M059J (cell line): ENCODE data around the gene SHROOM2. TPM values are rescaled to one million over a fixed set of nuclear protein-coding genes. Genes with fewer than 3 reads are reported as not detected.

Experiments
- DNase-seq: peaks from one replicate; pipeline ENCODE4 v3.0.0-alpha.2; 2012; ENCODE audit warnings: low read depth
- total RNA-seq: library from RNA; depleted of rRNA; stranded (reverse); fragments of >200 nt; shearing (Covaris generic); gene quantifications from 2 replicates; pipeline ENCODE4 v1.2.3, GENCODE V29; 2014

Gene SHROOM2
- total RNA-seq, 1 experiment from 2014 or later, result 4.4 TPM

DNA sequence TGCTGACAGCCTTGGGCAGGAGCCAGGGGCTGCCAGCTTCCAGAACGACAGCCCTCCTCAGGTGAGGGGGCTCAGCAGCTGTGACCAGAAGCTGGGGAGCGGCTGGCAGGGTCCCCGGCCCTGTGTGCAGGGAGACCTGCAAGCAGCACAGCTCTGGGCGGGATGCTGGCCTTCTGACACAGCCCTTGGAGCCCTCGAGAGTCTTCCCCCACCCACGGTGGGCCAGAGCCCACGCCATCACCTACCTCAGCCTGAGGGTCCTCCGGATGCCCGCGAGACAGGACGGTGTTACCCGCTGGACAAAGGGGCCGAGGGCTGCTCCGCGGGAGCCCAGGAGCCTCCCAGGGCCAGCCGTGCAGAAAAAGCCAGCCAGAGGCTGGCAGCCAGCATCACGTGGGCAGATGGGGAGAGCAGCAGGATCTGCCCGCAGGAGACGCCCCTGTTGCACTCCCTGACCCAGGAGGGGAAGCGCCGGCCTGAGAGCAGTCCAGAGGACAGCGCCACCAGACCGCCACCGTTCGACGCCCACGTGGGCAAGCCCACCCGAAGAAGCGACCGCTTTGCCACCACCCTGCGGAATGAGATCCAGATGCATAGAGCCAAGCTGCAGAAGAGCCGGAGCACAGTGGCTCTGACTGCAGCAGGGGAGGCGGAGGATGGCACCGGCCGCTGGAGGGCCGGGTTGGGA is 109.1 kb downstream of the SHROOM2 start:
- DNase-seq, result no peak

DNA sequence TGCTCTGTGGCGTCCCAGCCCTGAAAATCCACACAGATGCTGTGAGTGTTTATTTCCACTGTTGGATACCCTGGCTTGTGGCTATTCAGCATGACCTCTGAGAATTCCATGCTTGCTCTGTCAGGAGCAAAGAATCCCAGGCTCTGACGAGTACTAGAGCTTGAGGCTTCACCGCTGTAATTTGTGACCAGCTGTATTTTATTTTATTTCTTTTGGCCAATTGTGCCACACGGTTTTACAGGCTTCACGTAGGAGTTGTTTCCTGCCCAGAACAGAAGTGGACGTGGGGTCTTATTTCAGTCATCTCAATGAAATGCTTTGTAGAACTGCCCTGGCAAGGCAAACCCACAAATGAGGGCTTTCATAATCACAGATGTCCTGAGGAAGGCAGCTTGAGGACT is 111.5 kb downstream of the SHROOM2 start:
- DNase-seq, result peak; percentile 90

DNA sequence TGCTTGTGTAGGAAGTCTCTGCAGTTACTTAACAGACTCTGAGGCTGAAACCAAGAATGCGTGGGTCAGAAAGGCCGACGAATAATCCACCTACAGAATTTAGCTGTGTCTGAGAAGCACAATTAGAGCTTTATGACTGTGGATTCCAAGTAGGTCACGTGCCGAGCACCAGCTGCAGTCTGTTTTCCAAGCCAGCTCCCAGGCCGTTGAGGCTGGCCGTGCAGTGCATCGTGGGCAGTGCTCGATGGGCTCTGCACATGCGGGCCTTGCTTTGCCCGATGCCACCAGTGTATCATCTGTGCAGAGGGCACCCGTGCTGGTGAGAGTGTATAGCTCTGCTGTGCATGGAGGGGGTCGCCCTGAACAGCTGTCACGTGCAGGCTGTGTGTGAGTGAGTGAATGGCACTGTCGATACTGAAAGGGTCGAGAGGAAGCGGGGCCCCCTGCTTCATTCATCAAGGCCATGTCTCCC is 113.4 kb downstream of the SHROOM2 start:
- no peak for DNase-seq

DNA sequence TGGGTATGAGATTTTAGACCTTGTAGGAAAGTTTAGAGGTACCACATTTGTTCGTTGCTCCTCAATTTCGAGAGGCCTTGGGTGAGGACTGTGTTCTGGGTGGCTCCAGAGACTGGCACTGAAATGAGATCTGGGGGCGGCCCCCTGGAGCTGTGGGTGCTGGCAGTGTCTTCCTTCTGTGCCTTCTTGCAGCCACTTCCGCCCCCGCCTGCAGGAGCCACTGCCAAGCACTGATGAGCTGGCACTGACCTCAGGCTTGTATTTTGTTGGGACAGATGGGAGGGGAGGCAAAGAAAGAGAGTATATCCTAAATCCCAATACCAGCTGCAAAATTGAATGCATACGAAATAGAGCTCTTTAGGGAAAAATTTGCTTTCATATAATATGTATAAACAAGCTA is 116.4 kb downstream of the SHROOM2 start:
- DNase-seq, result peak; percentile 76

DNA sequence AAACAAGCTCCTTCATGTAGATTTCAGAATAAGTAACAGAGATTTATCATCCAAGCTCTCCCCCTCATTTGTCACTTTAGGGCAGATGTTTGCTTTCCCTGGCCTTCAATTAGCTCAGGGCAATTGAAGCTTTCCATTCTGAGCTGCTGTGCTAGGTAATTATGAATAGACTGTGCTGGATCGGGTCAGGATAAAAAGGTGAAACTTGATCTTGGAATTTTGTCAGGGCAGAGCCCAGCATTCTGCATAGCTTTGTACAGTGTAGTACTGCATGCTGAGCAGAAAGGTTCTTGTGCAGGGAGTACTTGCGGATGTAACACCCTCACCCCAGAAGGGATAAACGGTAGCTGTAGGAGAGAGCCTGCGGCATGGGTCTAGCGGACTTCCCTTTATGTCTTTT is 116.9 kb downstream of the SHROOM2 start:
- peak; percentile 35 for DNase-seq

DNA sequence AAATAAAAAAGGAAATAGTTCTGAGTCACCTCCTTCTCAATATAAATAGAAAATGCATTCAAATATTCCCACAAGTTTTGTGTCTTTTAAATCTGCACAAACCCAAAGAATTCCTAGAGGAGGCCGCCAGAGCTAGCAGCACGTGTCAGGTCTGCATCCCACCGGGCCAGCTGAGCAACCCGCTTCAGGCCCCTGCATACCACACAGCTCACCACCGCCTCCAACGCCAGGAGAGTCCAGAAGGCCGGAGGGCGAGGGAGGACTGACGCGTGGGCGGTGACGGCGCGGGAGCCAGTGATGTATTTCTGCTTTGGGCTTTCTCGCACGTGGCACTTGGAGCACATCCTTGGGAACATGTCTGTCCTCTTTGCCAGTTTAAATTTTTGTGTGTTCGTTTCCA is 119.1 kb downstream of the SHROOM2 start:
- no peak for DNase-seq

DNA sequence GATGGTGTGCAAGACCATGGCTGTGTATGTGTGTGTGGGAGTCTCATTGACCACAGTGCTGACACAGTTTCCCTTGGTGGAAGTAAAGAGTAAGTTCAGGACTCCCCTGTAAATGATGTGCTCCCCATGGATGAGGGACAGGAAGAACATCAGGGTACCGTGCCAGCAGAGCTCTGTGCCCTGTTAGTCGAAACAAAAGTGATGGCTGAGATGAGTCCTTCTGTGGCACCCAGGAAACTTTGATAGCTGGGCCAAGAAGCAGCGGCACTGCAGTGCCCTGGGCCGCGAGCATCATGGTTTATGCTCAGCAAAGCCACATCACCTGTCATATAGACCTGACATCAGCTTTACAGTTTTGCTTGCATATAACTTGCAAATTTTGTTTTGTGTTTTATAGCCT is 119.5 kb downstream of the SHROOM2 start:
- no peak for DNase-seq

DNA sequence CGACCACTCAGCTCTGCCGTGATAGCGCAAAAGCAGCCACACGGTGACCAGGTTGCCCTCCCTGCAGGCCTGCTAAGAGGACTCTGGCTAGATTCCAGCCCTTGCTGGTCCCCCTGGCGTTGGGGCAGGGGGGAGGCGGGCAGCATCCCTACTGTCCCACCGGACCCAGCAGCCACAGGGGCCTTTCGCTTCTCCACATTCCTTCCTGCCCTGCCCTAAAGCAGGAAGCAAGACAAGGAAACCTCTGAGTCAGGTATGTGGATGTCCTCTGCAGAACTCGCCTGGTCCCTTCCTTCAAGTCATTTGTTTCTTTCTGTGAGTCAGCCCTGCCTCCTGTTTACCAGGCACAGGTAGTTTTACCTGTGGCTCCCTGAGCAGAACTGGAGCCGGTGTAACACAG is 120.7 kb downstream of the SHROOM2 start:
- peak; percentile 18 for DNase-seq

DNA sequence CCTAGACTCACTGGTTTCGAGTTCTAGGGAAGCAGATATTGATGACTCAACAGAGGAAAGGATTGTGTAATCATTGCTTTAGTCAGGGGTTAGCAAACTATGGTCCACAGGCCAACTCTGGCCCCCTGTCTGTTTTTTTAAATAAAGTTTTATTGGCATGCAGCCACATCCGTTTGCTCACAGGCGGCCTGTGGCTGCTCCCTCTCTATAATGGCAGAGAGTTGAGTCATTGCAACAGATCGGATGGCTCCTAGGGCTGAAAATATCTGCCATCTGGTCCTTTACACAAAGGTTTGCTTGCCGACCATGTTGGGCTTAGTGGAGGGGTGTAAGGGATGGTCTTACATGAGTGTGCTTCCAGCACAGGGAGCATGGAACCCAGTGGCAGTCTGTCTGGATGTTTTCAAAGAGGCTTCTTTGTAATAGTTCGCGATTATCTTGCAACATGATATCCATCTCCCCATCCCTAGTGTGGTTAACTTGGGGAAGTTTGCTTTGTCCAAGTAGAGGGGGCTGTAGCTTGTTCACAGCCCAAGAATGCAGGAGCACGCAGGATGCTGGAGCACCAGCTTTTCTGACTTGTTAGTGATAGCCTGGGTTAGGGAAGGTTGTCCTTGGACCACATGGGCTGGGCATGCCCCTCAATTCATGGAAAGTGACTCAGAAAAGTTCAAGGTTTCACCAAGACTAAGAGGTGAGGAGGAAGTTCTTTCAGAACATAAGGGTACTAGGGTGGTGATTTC is 121.6 kb downstream of the SHROOM2 start:
- DNase-seq, result peak; percentile 81

DNA sequence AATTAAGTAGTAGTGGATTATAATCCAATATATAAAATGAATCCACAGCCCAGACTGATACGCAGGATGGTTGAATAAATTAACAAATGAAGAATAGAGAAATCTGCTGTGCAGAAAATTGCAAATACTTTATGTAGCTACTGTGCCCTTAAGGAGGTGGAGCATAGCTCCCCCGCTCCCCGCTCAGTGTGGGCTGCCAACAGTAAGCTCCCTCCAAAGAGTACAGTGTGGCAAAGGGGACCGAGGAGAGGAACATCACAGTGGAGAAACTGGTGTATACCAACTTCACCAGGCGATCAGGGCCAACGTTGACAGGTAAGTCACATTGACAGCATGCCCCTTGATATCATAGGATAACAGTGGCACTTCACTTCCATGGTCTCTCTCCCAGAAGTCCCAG is 123.0 kb downstream of the SHROOM2 start:
- no peak for DNase-seq

DNA sequence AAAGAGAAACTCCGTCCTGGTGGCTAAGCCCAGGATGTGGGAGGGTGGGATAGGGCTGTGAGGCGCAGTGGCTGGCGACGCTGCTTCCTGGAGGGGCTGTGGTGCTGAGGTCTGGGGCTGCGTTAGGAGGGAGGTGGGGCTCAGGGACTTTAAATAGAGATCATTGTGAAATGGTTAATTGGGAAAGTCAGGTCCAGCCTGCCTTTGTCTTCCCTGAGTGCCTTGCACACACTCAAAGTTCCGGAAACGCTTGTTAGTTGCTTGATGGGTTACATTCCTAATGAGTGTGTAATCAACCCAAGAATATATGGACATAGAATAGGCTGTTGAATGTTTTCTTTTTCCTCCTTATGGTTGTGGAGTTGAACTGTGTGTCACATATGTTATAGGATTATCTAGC is 125.3 kb downstream of the SHROOM2 start:
- DNase-seq, result peak; percentile 47

DNA sequence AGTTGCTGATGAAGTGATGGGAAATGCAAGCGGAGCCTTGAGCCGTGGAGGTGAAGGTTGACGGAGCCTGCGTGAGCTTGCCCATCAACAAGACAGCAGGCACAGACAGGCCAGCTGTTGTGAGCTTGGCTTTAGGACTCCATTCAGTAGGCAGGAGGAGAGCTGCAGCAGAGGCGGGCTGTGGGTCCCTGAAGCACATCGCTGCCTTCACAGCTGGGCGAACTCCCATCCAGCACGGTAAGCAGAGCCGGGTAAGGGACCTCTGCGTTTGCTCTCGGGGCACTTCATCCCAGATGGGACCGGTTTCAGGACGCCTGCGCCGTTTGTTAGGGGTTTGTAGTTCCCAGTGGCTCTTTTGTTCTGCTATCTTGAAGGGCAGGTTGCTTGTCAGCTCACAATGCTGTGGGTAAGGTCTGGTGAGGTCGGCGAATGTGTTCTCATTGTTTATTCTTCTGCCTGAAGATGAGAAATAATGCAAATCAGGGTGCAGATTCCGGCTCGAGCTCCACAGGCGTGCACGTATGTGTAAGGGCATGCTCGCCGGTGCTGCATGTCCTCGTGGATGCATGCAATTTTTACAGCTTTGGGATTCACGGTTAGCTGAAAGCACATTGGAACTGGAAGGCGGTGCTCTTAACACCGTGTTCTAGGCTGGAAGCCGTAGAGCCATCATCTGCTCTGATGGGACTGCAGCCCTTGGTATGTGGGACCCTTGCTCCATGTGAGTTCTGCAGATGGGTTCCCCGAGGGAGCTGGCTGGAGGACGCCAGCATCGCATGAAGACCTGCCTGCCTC is 126.3 kb downstream of the SHROOM2 start:
- DNase-seq, result peak; percentile 25

DNA sequence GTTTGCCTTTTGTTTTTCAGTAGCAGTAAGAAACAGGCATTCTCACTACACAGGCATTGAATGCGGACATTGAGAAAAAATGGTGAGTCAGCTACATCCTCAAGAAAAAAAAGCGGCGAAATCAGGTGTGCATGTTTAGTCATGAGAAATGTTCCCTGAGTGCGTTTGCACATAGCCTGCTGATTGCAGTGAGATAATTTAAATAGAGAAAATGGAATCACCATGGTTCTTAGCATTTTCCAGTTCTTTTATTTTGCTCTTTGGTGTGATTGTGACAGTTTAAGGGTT is 126.9 kb downstream of the SHROOM2 start:
- peak; percentile 53 for DNase-seq

DNA sequence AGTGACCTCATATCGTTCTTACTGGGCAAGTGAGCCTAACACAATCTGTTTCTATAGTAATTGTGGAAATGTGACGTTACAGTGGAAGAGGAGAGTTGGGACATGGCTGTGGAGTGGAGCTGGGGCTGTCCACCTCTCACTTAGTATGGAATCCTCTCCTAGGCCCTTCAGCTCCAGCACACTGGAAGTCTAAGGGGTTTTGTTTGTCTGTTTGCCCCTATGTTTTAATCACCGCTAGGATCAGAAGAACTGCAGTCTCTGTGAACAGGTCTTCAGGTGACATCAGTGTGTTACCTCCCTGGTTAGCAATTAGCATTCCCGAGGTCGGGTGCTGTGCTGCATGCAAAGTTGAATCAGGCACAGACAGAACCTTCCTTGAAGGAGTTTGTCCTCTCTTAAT is 131.6 kb downstream of the SHROOM2 start:
- no peak for DNase-seq

DNA sequence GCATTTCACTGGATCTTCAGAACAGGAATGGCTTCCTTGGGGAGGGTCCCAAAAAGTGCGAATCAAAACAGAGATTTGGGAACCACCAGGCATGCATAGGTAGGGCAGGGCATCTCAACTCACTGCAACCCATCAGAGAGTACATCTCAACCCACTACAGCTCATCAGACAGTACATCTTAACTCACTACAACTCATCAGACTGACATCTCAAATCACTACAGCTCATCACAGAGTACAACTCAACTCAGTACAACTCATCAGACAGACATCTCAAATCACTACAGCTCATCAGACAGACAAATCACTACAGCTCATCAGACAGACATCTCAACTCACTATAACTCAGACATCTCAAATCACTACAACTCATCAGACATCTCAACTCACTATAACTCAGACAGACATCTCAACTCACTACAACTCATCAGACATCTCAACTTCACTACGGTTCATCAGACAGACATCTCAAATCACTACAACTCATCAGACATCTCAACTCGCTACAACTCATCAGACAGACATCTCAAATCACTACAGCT is 133.5 kb downstream of the SHROOM2 start:
- DNase-seq, result no peak

DNA sequence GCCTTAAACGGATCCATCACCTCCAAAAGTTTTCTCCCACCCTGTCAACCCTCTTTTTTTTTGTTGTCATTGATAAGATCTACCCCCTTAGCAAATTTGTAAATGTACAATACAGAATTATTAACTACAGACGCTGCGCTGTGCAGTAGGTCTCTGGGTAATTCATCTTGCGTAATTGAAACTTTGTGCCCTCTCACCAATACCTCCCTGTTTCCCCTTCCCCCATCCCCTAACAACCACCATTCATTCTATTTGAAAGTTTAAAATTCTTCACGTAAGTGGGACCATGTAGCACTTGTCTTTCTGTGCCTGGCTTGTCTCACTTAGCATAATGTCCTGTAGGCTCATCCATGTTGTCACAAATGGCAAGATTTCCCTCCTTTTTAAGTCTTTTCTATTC is 135.2 kb downstream of the SHROOM2 start:
- no peak for DNase-seq

DNA sequence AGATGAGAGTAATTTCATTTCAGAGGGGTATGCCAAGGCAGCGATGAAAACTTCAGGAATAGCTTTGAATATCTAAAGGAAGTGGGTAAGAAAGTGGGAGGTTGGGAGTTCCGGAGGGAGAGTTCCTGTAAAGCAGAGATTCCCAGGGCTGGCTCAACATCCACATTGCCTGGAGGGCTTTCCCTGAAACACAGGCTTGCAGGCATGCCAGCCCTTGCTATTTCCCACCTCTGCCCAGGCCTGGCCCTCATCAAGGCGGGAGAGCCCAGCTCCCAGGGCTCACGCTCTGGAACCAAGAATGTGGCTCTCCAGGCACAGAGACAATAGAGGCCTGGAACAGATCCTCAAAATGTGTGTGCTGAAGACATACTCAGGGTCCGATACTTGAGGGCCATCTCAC is 137.1 kb downstream of the SHROOM2 start:
- peak; percentile 43 for DNase-seq

DNA sequence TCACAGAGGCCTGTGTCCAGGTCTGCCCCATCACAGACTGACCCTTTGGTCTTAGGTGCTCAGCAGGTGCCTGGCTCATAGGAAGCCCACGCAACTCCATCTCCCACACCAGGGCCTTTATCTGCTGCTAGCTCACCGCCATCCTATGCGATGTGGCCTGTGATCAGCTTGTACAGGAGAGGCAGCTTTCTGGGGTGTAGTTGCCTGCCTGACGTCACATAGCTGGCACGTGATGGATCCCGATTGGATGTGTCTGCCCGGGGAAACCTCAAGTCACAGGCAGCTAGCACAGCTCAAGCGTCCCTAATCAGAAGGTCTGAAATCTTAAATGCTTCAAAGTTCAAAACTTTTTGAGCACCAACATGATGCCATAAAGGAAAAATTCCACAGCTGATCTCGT is 139.8 kb downstream of the SHROOM2 start:
- DNase-seq, result no peak

DNA sequence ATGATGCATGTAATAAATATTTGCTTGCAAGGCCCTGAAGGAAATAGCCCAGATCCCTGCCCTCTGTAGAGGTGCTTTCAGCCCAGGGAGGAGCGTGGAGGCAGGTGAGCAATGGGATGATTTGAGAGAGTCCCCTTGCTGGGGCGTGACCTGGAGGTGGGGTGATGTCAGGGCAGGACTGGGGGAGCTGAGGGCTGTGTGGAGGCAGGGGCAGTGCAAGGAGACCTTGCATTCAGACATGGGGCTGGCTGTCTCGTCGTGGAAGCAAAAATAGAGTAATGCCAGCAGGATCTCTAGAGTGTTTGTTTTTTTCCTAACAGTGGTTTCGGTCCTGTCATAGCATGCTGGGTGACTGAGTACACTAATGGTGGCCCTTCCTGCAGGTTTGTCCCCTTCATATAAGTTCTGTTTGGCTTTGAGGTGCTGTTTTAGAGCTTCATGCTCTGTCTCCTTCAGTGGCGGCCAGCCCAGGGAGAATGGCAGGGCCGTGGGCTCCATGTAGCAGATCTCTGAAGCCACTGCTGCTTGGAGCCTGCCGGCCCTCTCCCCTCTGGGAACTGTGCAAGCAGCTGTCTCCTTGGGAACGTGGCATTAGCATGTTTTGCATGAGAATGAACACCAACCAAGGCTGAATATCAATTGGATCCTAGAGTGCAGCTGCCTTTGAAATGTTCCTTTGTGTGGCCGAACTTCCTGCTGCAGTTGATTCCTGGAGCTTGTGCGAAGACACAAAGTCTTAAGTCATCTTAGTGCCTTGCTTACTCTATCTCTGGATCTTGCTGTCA is 141.7 kb downstream of the SHROOM2 start:
- no peak for DNase-seq

DNA sequence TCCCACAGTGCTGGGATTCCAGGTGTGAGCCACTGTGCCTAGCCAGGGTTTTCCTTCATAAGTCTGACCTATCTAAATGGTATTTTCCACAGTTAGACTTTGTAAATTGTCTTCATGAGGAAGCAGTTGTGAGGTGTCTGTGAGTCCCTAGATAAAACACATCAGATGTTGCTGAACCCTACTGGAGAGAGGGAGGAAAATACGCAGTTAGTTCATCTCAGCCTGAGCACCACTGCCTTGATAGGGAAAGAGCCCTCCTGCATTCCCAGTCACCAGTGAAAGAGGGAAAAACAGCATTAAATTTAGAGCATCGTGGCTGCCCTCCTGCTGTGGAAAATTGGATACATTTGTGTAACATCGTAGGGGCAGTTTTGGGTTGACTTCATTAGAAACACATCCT is 149.2 kb downstream of the SHROOM2 start:
- no peak for DNase-seq

DNA sequence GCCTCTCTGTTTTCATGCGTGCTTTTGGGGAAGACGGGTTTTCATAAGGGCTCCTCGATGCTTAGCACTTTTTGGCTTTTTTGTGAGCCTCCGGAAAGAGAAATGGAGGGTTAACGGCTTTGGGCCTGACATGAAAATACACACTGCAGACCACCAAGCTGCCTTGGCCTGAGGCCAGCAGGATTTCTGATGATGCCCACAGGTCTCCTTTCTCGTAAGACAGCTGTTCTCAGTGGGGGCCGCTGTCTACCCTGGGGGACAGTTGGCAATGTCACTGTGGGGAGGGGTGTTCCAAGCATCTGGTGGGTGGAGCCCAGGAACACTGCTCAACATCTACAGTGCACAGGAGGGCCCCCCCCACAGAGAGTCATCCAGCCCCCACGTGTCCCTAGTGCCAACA is 151.5 kb downstream of the SHROOM2 start:
- DNase-seq, result no peak

DNA sequence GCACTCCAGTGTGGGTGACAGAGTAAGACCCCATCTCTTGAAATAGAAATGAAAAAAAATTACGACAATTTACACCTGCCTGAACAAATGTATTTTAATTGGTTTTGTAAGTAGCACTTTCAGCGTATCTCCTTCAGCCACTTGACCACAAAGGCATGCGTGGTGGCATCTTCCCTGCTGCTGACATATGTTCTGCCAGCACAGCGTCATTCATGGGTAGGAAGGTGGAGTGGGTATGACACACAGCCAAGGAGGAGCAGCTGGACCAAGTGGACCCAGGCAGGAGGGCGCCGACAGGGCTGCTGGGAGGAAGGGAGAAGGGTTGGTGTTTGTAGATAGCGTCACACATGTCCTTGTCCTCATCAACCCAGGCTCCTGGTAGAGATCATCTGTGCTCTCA is 152.3 kb downstream of the SHROOM2 start:
- no peak for DNase-seq
